NT2/D1 (cell line): ENCODE measurements around the gene TEKT3.

Source experiments
- DNase-seq: peaks from one replicate; pipeline ENCODE4 v3.0.0-alpha.2; 2011; ENCODE audit warnings: low read depth, low spot score
- H3K27me3 ChIP-seq: 2 replicates; pipeline ENCODE4 v1.6.0; 2011; ENCODE audit warnings: mild to moderate bottlenecking; ENCODE audit not compliant: insufficient read length, insufficient read depth
- H3K36me3 ChIP-seq: 2 replicates; pipeline ENCODE4 v1.6.1; 2011; ENCODE audit warnings: mild to moderate bottlenecking, low read length, mixed read lengths; ENCODE audit not compliant: insufficient read depth, insufficient read length
- H3K4me1 ChIP-seq: 2 replicates; pipeline ENCODE4 v1.5.1; 2011; ENCODE audit not compliant: insufficient read depth, insufficient read length
- H3K4me3 ChIP-seq: 2 replicates; pipeline ENCODE4 v1.5.1; 2011; ENCODE audit warnings: low read depth; ENCODE audit not compliant: insufficient read length
- H3K9ac ChIP-seq: 2 replicates; pipeline ENCODE4 v1.6.0; 2011; ENCODE audit warnings: low read depth; ENCODE audit not compliant: insufficient read length
- H3K9me3 ChIP-seq: 2 replicates; pipeline ENCODE4 v1.5.1; 2011; ENCODE audit warnings: mild to moderate bottlenecking, low read length; ENCODE audit not compliant: insufficient read depth
- SUZ12 ChIP-seq: IDR thresholded peaks from 2 replicates; pipeline ENCODE4 v1.6.1; 2011; ENCODE audit not compliant: insufficient read length, insufficient read depth; ENCODE audit errors: extremely low read depth
- YY1 ChIP-seq: IDR thresholded peaks from 2 replicates; pipeline ENCODE4 v1.6.1; 2011; ENCODE audit not compliant: insufficient read length, insufficient read depth
- ZNF274 ChIP-seq: IDR thresholded peaks from 2 replicates; pipeline ENCODE4 v1.6.1; 2011; ENCODE audit warnings: mild to moderate bottlenecking, low read depth, low read length

The TEKT3 gene

DNA sequence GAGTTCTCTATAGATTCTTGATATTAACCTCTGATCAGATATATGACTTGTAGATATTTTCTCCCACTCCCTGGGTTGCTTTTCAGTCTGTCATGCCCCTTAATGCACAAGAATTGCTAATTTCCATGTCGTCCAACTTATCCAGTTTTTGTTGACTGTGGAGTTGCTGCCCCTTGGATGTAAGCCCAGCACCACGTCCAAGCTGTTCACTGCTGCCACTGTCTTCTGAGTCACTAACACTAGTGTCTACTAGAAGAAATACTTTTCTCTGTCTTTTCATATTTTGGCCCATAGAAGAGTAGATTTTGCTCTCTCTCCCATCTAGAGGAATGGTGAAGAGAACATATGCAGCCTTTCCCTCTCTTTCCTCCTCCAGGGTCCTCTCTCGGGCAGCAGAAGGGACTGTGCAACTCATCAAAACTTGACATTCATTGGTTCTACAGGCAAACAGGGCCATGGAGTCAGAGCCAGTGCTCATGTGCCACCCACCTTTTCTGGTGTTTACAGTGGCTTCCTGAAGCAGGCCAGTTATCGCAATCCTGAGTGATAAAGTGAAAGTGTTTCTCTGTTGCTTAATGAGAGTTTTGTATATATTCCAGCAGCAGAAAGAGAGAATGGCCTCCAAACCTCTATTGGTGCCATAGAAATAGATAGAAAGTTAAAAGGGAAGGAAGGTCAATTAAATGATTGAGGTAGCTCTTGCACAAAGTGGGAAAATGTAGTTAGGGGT lies 53.7 kb downstream of the TEKT3 start:
- TF ChIP-seq ZNF274 (no peak), SUZ12 (no peak), YY1 (no peak)
- H3K9me3 ChIP-seq: no peaks in the 10 kb centered on the region
- H3K4me3 ChIP-seq: no peak overlapping the region
- no peaks in the 10 kb centered on the region for H3K36me3 ChIP-seq
- no peak for DNase-seq
- no peaks in the 10 kb centered on the region for H3K27me3 ChIP-seq
- H3K9ac ChIP-seq: no peak overlapping the region
- peaks cover 4% of the 10 kb centered on the region for H3K4me1 ChIP-seq

DNA sequence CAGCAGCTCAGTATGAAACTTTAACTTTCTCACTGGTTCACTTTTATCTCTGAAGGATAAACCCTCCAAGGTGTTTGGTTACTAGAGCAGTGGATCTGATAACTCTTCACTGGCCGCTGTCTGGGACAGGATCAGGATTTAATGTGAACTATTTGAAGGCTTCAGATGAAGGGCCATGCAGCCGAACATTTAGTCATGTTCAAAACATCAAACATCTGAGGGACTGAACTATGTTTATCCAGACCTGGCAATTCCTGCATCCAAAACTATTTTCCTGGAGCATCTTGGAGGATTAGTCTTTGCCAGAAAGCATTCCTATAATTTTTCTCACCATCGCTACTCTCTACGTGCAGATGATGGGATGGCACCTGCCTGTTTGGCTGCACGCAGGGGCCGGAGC lies 55.9 kb downstream of the TEKT3 start:
- H3K27me3 ChIP-seq: no peaks in the 10 kb centered on the region
- no peaks in the 10 kb centered on the region for H3K4me1 ChIP-seq
- H3K9me3 ChIP-seq: no peaks in the 10 kb centered on the region
- no peak overlapping the region for H3K4me3 ChIP-seq
- H3K36me3 ChIP-seq: no peaks in the 10 kb centered on the region
- no peak overlapping the region for H3K9ac ChIP-seq
- no peak for DNase-seq
- no peak for TF ChIP-seq ZNF274
- TF ChIP-seq YY1: no peak
- no peak for TF ChIP-seq SUZ12

GRCh38 chr17:15284537-15284936 lies 56.9 kb downstream of the TEKT3 start:
- Histone ChIP-seq H3K9me3 (no peaks in the 10 kb centered on the region), H3K4me3 (no peak overlapping the region), H3K9ac (no peak overlapping the region), H3K36me3 (no peaks in the 10 kb centered on the region), H3K4me1 (no peaks in the 10 kb centered on the region), H3K27me3 (no peaks in the 10 kb centered on the region)
- no peak for TF ChIP-seq SUZ12
- no peak for TF ChIP-seq YY1
- TF ChIP-seq ZNF274: no peak
- no peak for DNase-seq

DNA sequence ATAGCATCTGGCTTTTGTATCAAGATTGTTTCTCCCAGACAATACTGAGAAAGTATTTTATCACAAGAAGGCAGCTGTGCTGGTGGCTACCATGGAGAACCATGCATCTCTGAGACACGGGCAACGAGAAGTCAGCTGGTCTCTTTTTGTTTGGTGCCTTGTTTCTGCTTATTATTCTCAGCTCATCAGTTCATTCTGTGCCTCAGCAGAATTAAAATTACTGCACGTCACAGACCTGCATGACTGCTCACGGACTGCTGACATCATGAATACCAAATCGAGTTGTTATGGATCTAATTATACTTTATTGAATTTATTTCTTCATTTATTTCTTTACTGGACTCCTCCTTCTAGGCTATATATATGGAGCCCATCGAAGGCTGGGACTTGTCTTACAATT lies 57.3 kb downstream of the TEKT3 start:
- no peak for TF ChIP-seq ZNF274
- Histone ChIP-seq H3K36me3 (no peaks in the 10 kb centered on the region), H3K9ac (no peak overlapping the region), H3K9me3 (no peaks in the 10 kb centered on the region), H3K4me3 (no peak overlapping the region), H3K27me3 (no peaks in the 10 kb centered on the region), H3K4me1 (no peaks in the 10 kb centered on the region)
- DNase-seq: no peak

DNA sequence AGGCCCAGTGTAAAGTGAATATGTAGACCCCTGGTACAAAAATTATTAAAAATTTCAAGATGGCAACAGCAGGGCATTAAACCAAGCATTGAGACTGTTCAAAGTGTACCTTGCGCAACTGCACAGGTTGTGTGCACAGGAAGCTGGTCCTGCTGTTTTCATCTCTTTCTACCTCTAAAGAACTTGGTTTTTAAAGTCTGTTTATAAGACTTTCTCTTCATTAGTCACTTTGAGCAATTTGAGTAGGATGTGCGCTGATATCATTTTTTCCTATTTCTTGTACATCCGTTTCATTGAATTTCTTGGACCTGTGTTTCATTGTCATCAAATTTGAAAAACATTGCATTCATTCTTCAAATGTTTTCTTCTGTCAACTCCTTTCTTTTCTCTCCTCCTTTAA lies 59.5 kb downstream of the TEKT3 start:
- no peak overlapping the region for H3K4me3 ChIP-seq
- H3K9ac ChIP-seq: no peak overlapping the region
- H3K4me1 ChIP-seq: no peaks in the 10 kb centered on the region
- DNase-seq: no peak
- no peaks in the 10 kb centered on the region for H3K9me3 ChIP-seq
- H3K36me3 ChIP-seq: no peaks in the 10 kb centered on the region
- no peaks in the 10 kb centered on the region for H3K27me3 ChIP-seq
- no peak for TF ChIP-seq SUZ12
- TF ChIP-seq ZNF274: no peak
- no peak for TF ChIP-seq YY1

- Histone ChIP-seq H3K4me3 (no peak overlapping the region), H3K27me3 (no peaks in the 10 kb centered on the region), H3K9me3 (no peaks in the 10 kb centered on the region), H3K9ac (no peak overlapping the region), H3K36me3 (no peaks in the 10 kb centered on the region), H3K4me1 (no peaks in the 10 kb centered on the region)
- TF ChIP-seq SUZ12: no peak
- no peak for TF ChIP-seq YY1
- no peak for TF ChIP-seq ZNF274
- no peak for DNase-seq
Observed at GRCh38 chr17:15278924-15279477, 62.4 kb downstream of the TEKT3 start.

DNA sequence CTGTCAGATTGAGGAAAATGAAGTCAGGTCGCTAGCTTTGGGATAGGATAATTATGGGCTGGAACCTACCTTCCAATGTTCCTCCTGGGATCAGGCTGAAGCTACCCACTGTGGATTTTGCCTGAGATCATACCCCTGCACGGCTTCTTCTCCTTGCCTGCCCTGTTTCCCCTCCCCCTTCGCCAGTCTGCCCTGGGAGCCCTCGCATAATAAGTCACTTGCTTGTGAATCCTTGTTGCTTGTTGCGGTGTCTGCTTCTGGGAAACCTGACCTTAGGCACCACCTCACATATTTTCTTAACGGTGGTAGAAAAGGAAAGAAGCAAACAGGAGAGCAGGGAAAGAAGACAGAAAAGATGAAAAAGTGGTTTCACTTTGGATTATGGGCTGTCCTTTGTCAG lies 63.0 kb downstream of the TEKT3 start:
- no peak overlapping the region for H3K9ac ChIP-seq
- TF ChIP-seq SUZ12: no peak
- TF ChIP-seq YY1: no peak
- no peak for TF ChIP-seq ZNF274
- no peaks in the 10 kb centered on the region for H3K4me1 ChIP-seq
- no peak overlapping the region for H3K4me3 ChIP-seq
- peaks cover 6% of the 10 kb centered on the region; the same call in 1 of the 2 replicates for H3K9me3 ChIP-seq
- no peak for DNase-seq
- no peaks in the 10 kb centered on the region for H3K27me3 ChIP-seq
- no peaks in the 10 kb centered on the region for H3K36me3 ChIP-seq
